T-helper 17 cell (primary cell): ENCODE data around the gene ATF6B. TPM values are rescaled to one million over a fixed set of nuclear protein-coding genes. Genes with fewer than 3 reads are reported as not detected.
A peak's percentile ranks its signal among the peaks of the same experiment; 100 is the strongest.

ENCODE experiments used
- ATAC-seq: fragments of 150-1000 bp; cut with Tn5 transposase; 2 replicates; pipeline ENCODE4 v1.10.0; 2021; ENCODE audit warnings: mild to moderate bottlenecking, moderate library complexity
- DNase-seq, 3 donors: peaks; one replicate each; pipeline versions ENCODE4 v3.0.0 to v3.0.0-alpha.2; 2020 to 2021
- H3K9me3 ChIP-seq: one replicate; pipeline ENCODE4 v1.7.0; 2013; ENCODE audit warnings: low read length, mild to moderate bottlenecking; ENCODE audit not compliant: control insufficient read depth, poor library complexity, severe bottlenecking
- H3K27ac Mint-ChIP-seq: one replicate; pipeline ENCODE4 v1.8.0; 2022; ENCODE audit warnings: mild to moderate bottlenecking, moderate library complexity, mixed read lengths
- H3K27me3 Mint-ChIP-seq: one replicate; pipeline ENCODE4 v1.8.0; 2022; ENCODE audit warnings: mixed read lengths
- H3K36me3 Mint-ChIP-seq: one replicate; pipeline ENCODE4 v1.8.0; 2022; ENCODE audit warnings: low read depth, mixed read lengths
- H3K4me1 Mint-ChIP-seq: one replicate; pipeline ENCODE4 v1.8.0; 2022; ENCODE audit warnings: mild to moderate bottlenecking, mixed read lengths
- H3K4me3 Mint-ChIP-seq: one replicate; pipeline ENCODE4 v1.8.0; 2022; ENCODE audit warnings: mild to moderate bottlenecking, moderate library complexity, mixed read lengths
- total RNA-seq, 4 donors: library from RNA in 2 of 4; stranded (reverse) in 2 of 4; gene quantifications; one replicate each; pipeline ENCODE4 v1.2.3 and lab custom pipeline; 2022 to 2026

ATF6B gene
- 100 to 1,000 TPM; 107 to 117 TPM for total RNA-seq
- total RNA-seq (lab: John Stamatoyannopoulos, UW), result 54.9 to 69.8 reads per million in 2 donors

DNA sequence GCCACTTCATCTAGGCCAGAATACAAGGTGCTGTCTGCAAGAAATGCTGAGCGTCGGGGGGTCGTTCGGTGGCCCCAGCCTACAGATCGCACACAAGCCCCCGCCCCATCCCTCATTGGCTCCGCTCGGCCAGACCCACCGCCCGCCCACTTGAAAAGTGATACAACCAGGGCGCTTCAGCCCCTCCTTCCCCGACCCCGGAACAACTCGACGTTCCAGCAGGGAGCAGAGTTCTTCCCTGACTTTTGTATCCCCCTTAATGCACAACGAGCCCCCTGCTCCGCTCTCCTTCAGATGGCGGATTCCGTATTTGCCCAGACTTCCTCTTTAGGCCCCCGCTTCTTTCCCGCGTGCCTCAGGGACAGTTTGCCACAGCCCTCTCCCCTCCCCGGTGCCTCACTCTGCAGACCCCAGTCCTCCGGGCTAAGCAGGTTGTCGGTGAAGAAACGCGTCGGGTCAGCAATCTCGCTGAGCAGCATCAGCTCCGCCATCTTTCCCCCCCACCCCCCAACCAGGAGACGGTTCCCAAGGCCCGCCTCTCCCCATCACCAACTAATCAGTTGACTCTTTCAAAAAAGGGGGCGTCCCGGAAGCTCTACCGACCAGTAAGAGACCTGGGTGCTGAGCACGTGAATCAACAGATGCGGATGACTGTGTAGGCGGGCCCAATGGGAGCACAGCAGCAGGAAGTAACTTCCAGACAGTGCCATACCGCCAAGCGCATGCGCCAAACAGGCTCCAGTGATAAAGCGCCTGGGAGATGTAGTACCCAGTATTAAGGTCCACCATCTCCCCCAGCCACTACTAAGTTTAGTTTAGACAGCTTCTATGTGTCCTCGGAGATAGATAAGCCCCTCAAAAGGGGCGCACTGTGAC lies at the start of gene ATF6B:
ATF6B (minus strand) TSS at position 530 of the 876 bp plus-strand sequence; CDS start at position 491, 39 bp downstream.
- peak; percentile 96 for ATAC-seq
- peak; percentile 88 to 95 (median 93) for DNase-seq
- peaks cover 28% of the 10 kb centered on the region for H3K4me1 Mint-ChIP-seq
- H3K9me3 ChIP-seq, result no peaks in the 10 kb centered on the region
- no peaks in the 10 kb centered on the region for H3K27me3 Mint-ChIP-seq
- H3K27ac Mint-ChIP-seq, result peak within 1 kb of the TSS; percentile 94
- H3K4me3 Mint-ChIP-seq, result peak within 1 kb of the TSS; percentile 98
- peaks cover 7% of the 10 kb centered on the region for H3K36me3 Mint-ChIP-seq

DNA sequence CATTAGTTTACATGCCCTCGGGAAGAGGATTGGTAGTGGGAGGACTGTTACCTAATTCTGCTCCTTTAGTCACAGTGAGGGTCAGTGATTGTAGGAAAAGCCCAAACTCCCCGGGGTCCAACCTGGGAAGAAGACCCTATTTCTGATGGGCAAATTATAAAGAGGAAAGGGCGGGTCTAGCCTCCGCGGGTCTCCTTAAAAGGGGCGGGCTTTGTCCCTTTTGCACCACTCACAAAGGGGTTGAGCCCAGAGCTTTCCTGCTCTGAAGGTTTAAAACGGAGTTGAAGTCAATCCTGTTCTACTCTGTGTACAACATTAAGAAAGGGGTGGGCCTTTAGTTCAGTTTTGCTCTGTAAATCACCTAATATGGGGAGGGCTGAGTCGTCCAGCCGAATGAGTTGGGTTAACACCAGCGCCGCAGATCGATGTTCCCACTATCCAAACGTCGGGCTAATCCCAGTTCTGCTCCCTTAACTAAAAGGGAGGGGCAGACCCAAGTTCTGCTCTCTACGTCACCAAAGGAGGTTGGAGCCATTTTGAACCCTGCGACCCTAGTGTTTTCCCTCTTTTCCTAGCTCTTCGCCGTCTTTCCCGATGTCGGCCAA lies 49.2 kb upstream of the ATF6B start:
- ATAC-seq, result peak; percentile 8
- no peaks in the 10 kb centered on the region for H3K27me3 Mint-ChIP-seq
- no peaks in the 10 kb centered on the region for H3K9me3 ChIP-seq
- peaks cover 6% of the 10 kb centered on the region for H3K36me3 Mint-ChIP-seq
- no peak for DNase-seq
- H3K27ac Mint-ChIP-seq, result peak overlapping the region; percentile 98
- peaks cover 72% of the 10 kb centered on the region for H3K4me1 Mint-ChIP-seq
- H3K4me3 Mint-ChIP-seq, result peak overlapping the region; percentile 98

GRCh38 chr6:32176476-32177182 lies 48.6 kb upstream of the ATF6B start:
- H3K27me3 Mint-ChIP-seq, result no peaks in the 10 kb centered on the region
- peaks cover 6% of the 10 kb centered on the region for H3K36me3 Mint-ChIP-seq
- peaks cover 72% of the 10 kb centered on the region for H3K4me1 Mint-ChIP-seq
- peak overlapping the region; percentile 98 for H3K27ac Mint-ChIP-seq
- no peak for DNase-seq
- peak overlapping the region; percentile 98 for H3K4me3 Mint-ChIP-seq
- no peak for ATAC-seq
- no peaks in the 10 kb centered on the region for H3K9me3 ChIP-seq

DNA sequence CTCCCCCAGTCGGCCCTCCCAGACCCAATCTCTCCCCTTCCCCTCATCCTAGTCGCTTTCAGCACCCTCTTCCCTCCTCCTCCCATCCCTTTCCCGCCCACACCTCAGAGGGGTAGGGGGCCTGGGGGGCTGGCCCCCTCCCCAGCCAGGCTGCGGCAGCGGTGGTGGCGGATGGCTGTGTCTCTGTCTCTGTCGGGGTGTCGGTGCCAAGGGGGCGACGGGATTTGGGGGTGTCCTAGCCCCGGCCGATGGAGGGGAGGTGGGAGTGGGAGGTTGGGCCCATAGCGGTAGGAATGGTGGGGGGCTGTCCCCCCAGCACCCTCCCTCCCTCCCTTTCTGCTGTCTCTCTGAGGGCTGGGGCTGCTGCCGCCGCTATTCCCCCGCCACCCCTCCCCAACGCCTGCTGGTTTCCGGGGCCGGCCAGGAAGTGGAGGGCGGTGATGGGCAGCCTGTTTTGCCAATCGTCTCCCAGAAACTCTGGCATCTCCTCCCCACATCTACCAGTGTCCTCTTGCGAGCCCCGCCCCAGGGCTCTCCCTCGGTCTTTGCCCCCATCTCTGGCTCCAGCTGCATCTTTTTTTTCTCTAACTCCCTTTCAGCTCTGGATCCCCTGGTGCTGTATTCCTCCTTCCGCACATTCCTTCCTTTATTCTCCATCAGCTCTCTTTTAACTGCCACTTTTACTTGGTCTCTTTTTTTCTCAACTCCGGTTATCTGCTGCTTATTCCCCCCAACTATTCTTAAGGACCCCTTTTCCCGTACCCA lies 47.8 kb upstream of the ATF6B start, which contains the start of gene AGPAT1:
AGPAT1 (minus strand) TSS at position 374 of the 765 bp plus-strand sequence. CDS start 4,588 bp downstream, outside the sequence.
- no peaks in the 10 kb centered on the region for H3K9me3 ChIP-seq
- ATAC-seq (peak; percentile 52), DNase-seq (peak; percentile 90 to 93 (median 92))
- Mint-ChIP-seq H3K27ac (peak within 1 kb of the TSS; percentile 98), H3K4me1 (peaks cover 73% of the 10 kb centered on the region), H3K36me3 (peaks cover 9% of the 10 kb centered on the region), H3K4me3 (peak within 1 kb of the TSS; percentile 98), H3K27me3 (no peaks in the 10 kb centered on the region)

DNA sequence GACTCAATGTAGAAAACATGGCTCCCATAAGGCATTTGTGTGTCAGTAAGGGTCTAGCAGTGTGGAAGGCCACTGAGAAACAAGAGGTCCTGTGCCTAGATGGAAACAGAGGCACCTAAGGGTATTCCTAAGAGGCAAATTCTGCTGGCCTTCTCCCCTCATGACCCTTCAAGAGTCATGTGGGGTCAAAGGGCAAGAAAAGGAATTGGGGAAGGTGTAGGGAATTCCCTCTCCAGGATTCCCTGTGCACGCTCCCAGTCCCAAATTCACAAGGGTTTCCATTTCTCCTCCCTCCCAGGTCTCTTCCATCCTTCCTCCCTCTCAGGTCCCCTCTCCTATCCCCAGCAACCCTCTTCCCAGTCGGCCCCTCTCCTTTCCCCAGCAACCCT lies 47.3 kb upstream of the ATF6B start:
- Mint-ChIP-seq H3K4me3 (peak overlapping the region; percentile 98), H3K27me3 (no peaks in the 10 kb centered on the region), H3K36me3 (peaks cover 5% of the 10 kb centered on the region), H3K27ac (peak overlapping the region; percentile 98), H3K4me1 (peaks cover 67% of the 10 kb centered on the region)
- DNase-seq, result no peak
- no peaks in the 10 kb centered on the region for H3K9me3 ChIP-seq
- ATAC-seq, result no peak

DNA sequence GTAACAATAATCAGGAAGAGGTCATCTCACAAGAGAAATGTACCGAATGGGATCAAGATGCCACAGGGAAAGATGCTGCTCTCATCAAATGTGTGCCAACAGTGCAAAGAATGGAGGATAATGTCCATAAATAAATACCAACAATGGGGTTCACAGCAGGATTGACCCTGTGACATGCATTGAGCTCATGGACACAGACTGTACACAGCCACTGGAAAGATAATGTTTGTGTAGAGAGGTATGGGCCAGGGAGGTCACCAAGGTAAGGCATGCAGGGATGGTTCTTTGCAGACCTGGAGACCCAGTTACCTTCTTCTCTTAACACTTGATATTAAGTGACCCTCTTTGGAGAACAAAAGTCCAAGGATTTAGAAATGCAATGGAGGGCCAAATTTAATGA lies 46.4 kb upstream of the ATF6B start:
- H3K4me1 Mint-ChIP-seq, result peaks cover 70% of the 10 kb centered on the region

DNA sequence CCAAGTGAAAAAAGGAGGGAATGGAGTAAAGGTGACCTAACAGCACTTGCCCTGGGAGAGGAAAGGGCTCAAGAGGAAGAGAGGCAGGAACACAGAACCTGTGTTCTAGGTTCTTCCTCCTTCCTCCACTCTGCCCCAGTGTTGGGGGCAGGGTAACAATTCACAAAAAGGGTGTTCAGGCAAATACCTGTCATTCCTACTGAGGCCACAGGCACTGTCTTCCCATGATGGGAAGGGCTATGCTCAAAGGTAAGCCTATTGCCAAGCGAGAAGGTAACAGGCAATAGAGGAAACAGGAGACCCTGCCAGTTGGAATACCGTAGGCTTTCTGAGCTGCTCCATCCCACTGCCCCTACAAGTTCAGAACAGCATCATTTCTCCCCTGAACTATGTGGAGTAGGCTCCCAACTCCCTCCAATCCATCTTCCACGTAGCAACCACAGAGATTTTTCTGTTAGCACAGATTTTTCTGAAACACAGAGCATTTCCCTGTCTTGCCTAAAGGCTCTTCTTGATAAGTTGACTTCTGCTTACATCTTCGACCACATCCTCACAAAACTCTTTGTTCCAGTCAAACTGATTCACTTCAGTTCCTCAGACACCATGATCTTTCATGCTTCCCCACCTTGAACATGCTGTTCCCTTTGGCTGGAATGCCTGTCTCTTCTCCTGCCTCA lies 45.1 kb upstream of the ATF6B start:
- H3K4me3 Mint-ChIP-seq, result no peak overlapping the region
- peaks cover 59% of the 10 kb centered on the region for H3K4me1 Mint-ChIP-seq
- H3K27me3 Mint-ChIP-seq, result no peaks in the 10 kb centered on the region
- H3K36me3 Mint-ChIP-seq, result peaks cover 6% of the 10 kb centered on the region
- no peak for DNase-seq
- no peak for ATAC-seq
- H3K9me3 ChIP-seq, result no peaks in the 10 kb centered on the region
- H3K27ac Mint-ChIP-seq, result peak overlapping the region; percentile 85

More for the DNA sequence above, 46.4 kb upstream of the ATF6B start:
- Mint-ChIP-seq H3K27me3 (no peaks in the 10 kb centered on the region), H3K36me3 (peaks cover 5% of the 10 kb centered on the region), H3K4me3 (peak overlapping the region; percentile 98), H3K27ac (peak overlapping the region; percentile 98)
- no peaks in the 10 kb centered on the region for H3K9me3 ChIP-seq
- DNase-seq, result no peak
- no peak for ATAC-seq

DNA sequence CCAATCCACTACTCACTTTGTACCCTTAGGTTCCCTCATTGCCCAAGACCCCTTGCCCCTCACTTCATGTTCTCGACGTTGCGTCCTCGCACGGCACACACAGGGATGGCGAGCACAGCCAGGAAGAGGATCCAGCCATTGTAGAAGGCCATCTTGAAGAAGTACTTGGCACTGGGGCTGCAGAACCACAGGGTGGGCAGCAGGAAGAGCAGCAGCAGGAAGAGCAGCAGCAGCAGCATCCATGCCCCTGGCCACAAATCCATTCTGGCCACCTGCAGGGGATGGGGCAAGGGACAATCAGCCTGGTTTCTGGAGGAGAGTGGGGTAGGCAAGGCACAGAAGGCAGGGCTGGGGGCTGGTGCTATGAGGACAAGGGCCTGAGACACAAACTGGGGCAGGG lies 43.2 kb upstream of the ATF6B start:
- H3K4me1 Mint-ChIP-seq, result peaks cover 46% of the 10 kb centered on the region
- H3K36me3 Mint-ChIP-seq, result peaks cover 9% of the 10 kb centered on the region
- no peak overlapping the region for H3K4me3 Mint-ChIP-seq
- DNase-seq, result no peak
- peak overlapping the region; percentile 24 for H3K27ac Mint-ChIP-seq
- no peaks in the 10 kb centered on the region for H3K9me3 ChIP-seq
- no peak for ATAC-seq
- H3K27me3 Mint-ChIP-seq, result no peaks in the 10 kb centered on the region

GRCh38 chr6:32170294-32170693 lies 42.2 kb upstream of the ATF6B start:
- Mint-ChIP-seq H3K4me3 (no peak overlapping the region), H3K36me3 (peaks cover 9% of the 10 kb centered on the region), H3K27ac (peak overlapping the region; percentile 24), H3K27me3 (no peaks in the 10 kb centered on the region), H3K4me1 (peaks cover 37% of the 10 kb centered on the region)
- H3K9me3 ChIP-seq, result no peaks in the 10 kb centered on the region
- no peak for DNase-seq
- no peak for ATAC-seq

DNA sequence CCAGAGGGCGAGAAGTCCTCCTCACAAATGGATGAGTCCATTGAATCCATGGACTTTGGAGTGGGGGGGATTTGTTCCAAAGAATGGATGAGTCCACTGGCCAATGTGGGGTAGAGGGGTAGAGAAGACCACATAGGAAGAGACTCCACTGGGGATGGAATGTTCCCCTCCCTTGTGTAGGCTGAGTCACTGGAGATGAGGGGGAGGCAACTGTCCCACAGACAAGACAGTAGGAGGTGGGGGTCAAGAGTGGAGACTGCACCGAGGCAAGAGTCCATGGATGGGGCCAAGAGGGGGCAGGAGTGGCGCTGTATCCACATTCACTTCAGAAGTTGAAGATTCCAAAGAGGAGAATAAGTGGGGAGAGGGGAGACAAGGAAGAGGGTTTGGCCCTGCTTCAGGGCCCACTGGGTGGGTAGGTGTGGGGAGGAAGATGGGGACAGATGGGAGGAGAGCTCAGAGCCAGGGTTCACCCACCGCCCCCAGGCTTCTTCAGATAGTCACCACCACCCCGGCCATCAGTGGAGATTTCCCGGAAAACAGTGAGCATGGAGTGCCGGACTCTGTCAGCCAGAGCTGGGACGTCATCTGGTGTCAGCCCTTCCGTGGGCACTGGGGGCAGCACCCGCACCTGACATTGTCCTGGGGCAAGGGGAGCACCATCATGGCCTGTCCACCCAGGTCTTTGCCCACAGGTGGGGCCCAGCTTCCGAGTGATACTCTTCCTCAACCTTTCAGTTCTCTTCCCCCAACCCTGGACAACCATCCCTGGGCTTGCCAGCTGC lies 41.0 kb upstream of the ATF6B start:
- Mint-ChIP-seq H3K4me1 (peaks cover 29% of the 10 kb centered on the region), H3K4me3 (no peak overlapping the region), H3K27ac (no peak overlapping the region), H3K36me3 (peaks cover 9% of the 10 kb centered on the region), H3K27me3 (no peaks in the 10 kb centered on the region)
- ATAC-seq, result no peak
- no peak for DNase-seq
- H3K9me3 ChIP-seq, result no peaks in the 10 kb centered on the region

DNA sequence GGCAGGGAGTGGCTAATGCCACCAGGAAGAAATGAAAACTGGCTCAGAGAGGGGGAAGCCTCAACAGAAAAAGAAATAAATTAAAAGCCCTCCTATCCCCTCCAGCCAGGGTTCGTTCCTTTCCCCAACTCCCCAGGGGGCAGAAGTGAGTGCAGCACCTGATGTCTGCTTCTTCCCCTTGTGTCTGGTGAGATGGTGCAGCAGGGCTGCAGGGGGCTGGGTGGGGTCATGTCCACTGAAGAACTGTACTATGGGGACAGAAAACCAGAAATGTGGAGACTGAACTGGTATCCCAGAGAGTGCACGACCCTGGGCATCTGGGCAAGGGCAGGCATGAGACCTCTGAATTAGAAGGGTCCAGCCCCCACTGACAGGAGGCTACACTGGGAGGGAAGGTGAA lies 40.3 kb upstream of the ATF6B start:
- Mint-ChIP-seq H3K4me1 (peaks cover 23% of the 10 kb centered on the region), H3K27ac (no peak overlapping the region), H3K27me3 (no peaks in the 10 kb centered on the region), H3K4me3 (no peak overlapping the region), H3K36me3 (peaks cover 9% of the 10 kb centered on the region)
- DNase-seq, result no peak
- ATAC-seq, result no peak
- H3K9me3 ChIP-seq, result no peaks in the 10 kb centered on the region
